ENCODE results near the gene VPS26C.

VPS26C gene

GRCh38 chr21:37237346-37237745, 29.8 kb downstream of the VPS26C start:
- H2AFZ ChIP-seq (ENCODE audit: low read length) = no peak overlapping the region
- no peaks in the 10 kb centered on the region for H3K9me2 ChIP-seq (ENCODE audit: low read depth, low read length)
- peaks cover 71% of the 10 kb centered on the region; the same call in 1 of the 2 replicates for H3K36me3 ChIP-seq (ENCODE audit: insufficient read depth, low read length)
- no peaks in the 10 kb centered on the region for H4K20me1 ChIP-seq (ENCODE audit: insufficient read depth, low read length)
- peaks cover 6% of the 10 kb centered on the region for H3K4me1 ChIP-seq (ENCODE audit: insufficient read depth, low read length, severe bottlenecking)
- TF ChIP-seq CTCF (IDR thresholded peaks at IDR 0.05; ENCODE audit: low read length) (no peak), EZH2 (IDR thresholded peaks at IDR 0.05; ENCODE audit: borderline replicate concordance, low read length) (no peak)
- no peaks in the 10 kb centered on the region for H3K27me3 ChIP-seq (ENCODE audit: insufficient read depth, low read length)
- no peaks in the 10 kb centered on the region for H3K9me3 ChIP-seq (ENCODE audit: low read length)
- no peaks in the 10 kb centered on the region for H3F3A ChIP-seq (ENCODE audit: insufficient read depth, low read length)
- no peak overlapping the region for H3K9ac ChIP-seq (ENCODE audit: low read length)
- H3K4me3 ChIP-seq (ENCODE audit: low read depth, low read length, poor library complexity, severe bottlenecking) = no peak overlapping the region
- H3K4me2 ChIP-seq (ENCODE audit: low read length) = no peak overlapping the region
- H3K79me2 ChIP-seq (ENCODE audit: insufficient read depth, low read length) = no peaks in the 10 kb centered on the region
- H3K27ac ChIP-seq (ENCODE audit: low read depth, low read length, poor library complexity, severe bottlenecking) = no peak overlapping the region

- TF ChIP-seq CTCF (IDR thresholded peaks at IDR 0.05; ENCODE audit: low read length) (no peak), EZH2 (IDR thresholded peaks at IDR 0.05; ENCODE audit: borderline replicate concordance, low read length) (no peak)
- H3K4me1 ChIP-seq (ENCODE audit: insufficient read depth, low read length, severe bottlenecking) = peaks cover 11% of the 10 kb centered on the region
- H4K20me1 ChIP-seq (ENCODE audit: insufficient read depth, low read length) = no peaks in the 10 kb centered on the region
- no peaks in the 10 kb centered on the region for H3K79me2 ChIP-seq (ENCODE audit: insufficient read depth, low read length)
- no peak overlapping the region for H3K4me3 ChIP-seq (ENCODE audit: low read depth, low read length, poor library complexity, severe bottlenecking)
- H3K9ac ChIP-seq (ENCODE audit: low read length) = no peak overlapping the region
- no peaks in the 10 kb centered on the region for H3K27me3 ChIP-seq (ENCODE audit: insufficient read depth, low read length)
- H3K36me3 ChIP-seq (ENCODE audit: insufficient read depth, low read length) = peaks cover 80% of the 10 kb centered on the region
- no peak overlapping the region for H2AFZ ChIP-seq (ENCODE audit: low read length)
- no peaks in the 10 kb centered on the region for H3F3A ChIP-seq (ENCODE audit: insufficient read depth, low read length)
- H3K4me2 ChIP-seq (ENCODE audit: low read length) = no peak overlapping the region
- no peak overlapping the region for H3K27ac ChIP-seq (ENCODE audit: low read depth, low read length, poor library complexity, severe bottlenecking)
- H3K9me2 ChIP-seq (ENCODE audit: low read depth, low read length) = no peaks in the 10 kb centered on the region
- H3K9me3 ChIP-seq (ENCODE audit: low read length) = no peaks in the 10 kb centered on the region
Measured at GRCh38 chr21:37233551-37234146, 33.5 kb downstream of the VPS26C start.

DNA sequence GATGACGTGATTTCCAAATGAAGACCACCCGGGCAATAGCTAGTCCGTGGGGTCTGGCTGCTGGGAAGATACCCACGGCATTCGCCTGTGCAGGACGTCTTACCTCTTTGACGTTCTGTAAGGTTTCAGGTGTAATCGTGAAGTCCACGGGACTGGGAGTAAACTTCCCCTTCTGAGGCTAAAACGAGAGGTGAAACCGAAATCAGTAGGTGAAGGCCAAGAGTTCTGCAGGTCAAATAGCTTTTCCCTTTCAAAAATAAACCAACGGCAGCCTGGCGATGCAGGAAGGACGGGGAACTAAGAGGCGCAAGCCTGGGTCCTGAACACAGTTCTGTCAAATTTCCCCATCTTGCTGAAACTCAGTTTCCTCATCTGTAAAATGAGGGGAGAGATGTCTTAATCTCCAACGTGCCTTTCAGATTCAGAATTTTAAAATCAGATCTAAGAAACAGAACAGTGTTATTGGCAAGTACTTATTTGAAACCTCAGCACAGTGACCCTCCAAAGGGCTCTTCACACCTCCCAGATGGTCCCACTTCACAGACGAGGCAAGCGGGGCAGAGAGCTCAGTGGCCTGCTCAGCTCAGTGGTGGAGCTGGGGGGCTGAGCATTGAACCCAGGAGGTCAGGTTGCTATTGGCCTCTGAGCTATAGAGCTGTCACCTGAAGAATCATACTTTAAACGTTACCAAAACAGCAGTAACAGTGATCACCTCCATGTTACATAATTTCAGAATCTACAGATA, 34.7 kb downstream of the VPS26C start:
- Histone ChIP-seq H3K4me2 (ENCODE audit: low read length) (0 out of 2 replicates have a peak overlapping the region, but pooled peaks have one; percentile 8), H3K79me2 (ENCODE audit: insufficient read depth, low read length) (no peaks in the 10 kb centered on the region), H3K9ac (ENCODE audit: low read length) (no peak overlapping the region), H3K36me3 (ENCODE audit: insufficient read depth, low read length) (peaks cover 80% of the 10 kb centered on the region), H4K20me1 (ENCODE audit: insufficient read depth, low read length) (no peaks in the 10 kb centered on the region), H2AFZ (ENCODE audit: low read length) (no peak overlapping the region), H3K27ac (ENCODE audit: low read depth, low read length, poor library complexity, severe bottlenecking) (peak overlapping the region; percentile 43), H3K4me3 (ENCODE audit: low read depth, low read length, poor library complexity, severe bottlenecking) (no peak overlapping the region), H3F3A (ENCODE audit: insufficient read depth, low read length) (no peaks in the 10 kb centered on the region), H3K4me1 (ENCODE audit: insufficient read depth, low read length, severe bottlenecking) (peaks cover 11% of the 10 kb centered on the region), H3K27me3 (ENCODE audit: insufficient read depth, low read length) (no peaks in the 10 kb centered on the region), H3K9me2 (ENCODE audit: low read depth, low read length) (no peaks in the 10 kb centered on the region), H3K9me3 (ENCODE audit: low read length) (no peaks in the 10 kb centered on the region)
- no peak for TF ChIP-seq CTCF (IDR thresholded peaks at IDR 0.05; ENCODE audit: low read length)
- TF ChIP-seq EZH2 (IDR thresholded peaks at IDR 0.05; ENCODE audit: borderline replicate concordance, low read length) = no peak
